Suppressor macrophage treated with lipopolysaccharide for 4 hours (primary cell): Measurements from ENCODE around the gene PPAN.
A peak's percentile ranks its signal among the peaks of the same experiment; 100 is the strongest.

Experiments used
- DNase-seq: peaks from one replicate; pipeline ENCODE4 v3.0.0-alpha.2; 2020

Gene PPAN

DNA sequence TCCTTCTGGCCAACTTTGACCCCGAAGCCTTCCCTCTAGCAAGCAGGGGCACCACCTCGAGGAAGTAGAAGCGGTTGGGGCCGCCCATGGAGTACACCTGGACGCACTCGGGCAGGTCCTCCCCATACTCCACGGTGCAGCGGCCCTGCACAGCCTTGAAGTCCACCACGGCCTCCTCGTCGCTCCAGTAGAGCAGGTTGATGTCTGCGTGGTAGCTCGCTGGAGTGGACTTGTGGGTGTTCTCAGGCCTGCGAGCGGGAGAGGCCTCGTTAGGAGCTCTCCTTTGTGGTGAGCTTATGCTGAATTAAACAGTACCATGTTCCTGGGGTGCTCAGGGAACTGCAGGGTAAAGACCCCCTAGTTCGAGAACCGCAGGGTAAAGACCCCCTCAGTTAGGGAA is 35.8 kb downstream of the PPAN start:
- DNase-seq, result no peak

DNA sequence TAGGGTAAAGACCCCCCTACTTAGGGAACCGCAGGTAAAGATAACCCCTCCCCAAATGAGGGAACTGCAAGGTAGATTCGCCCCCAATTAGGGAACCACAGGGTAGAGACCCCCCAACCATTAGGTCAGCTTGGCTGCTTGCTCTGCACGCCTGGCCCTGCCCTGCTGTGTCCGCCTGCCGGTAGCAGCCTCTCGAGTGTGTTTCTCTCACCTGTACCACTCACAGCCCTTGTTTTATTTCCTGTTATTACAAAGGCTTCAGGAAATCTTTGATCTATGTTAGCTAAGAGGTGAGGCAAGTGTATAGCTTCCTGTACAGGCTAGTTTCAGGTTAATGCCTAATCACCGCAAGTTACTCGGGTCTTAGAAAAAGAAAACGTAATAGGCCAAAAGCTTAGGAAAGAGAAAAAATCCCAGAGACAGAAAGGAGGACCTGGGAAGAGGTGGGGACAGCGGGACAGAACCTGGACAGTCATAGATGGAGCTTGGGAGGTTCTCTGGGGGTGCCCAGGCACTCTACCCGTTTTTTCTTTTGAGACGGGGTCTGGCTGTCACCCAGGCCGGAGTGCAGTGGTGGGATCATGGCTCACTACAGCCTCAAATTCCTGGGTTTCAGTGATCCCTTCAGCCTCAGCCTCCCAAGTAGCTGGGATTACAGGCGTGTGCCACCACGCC is 36.7 kb downstream of the PPAN start:
- no peak for DNase-seq

- DNase-seq, result no peak
Observed at GRCh38 chr19:10143681-10144080, 37.5 kb downstream of the PPAN start.

- DNase-seq, result peak; percentile 34
Observed at GRCh38 chr19:10144361-10144760, 38.2 kb downstream of the PPAN start.

DNA sequence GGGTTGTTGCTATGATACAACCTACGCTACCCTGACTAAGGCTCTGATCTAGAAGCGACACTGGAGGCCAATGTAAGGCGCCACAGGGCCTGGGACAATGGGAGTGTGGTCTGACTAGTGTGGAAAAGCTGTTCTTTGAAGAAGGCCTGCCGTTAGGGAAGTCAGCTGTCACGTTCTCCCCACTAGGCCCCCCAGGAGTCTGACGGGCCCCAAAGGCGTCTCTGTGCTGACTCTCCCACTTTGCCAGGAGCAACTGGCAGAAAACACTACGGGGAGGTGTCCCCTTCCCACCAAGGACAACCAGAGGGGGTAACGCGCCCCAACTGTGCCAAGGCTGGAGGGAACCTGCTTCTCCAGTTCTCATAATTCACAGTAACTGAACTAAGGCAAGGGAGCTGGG is 38.9 kb downstream of the PPAN start:
- no peak for DNase-seq

DNA sequence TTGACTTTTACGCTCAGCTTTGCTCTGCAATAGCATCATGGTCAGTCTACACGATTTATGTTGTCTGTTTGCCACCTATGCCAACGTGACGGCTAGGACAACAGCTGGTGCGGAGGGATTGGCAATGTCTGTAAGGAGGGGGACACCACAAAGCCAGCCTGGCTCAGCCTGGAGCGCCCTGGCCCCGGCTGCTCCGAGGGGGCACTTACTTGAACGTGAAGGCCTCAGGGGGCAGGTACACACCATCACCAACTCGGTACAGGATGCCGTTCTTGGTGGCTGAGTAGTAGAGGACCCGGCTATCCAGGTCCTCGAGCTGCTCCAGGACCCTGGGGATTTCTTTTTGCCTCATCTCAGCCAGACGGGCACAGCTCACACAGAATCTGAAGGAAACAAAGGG is 40.0 kb downstream of the PPAN start:
- no peak for DNase-seq

DNA sequence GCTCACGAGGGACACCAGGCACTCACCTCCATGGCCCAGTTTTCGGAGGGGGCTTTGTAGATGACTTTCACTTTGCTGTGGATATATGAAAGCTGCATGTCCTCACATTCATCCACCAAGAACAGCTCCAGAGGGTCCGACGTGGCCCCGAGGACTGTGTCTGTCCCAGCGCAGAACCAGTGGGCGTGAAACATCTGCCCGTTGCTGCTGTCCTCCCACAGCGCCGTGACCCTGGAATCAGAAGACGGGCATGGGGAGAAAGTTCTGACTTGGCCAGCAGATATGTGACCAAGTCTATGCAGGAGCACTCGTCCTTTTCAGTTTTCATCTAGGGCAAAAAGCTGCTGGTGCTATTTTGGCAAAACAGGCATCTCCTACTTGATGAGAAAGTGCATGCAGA is 43.3 kb downstream of the PPAN start:
- no peak for DNase-seq

DNA sequence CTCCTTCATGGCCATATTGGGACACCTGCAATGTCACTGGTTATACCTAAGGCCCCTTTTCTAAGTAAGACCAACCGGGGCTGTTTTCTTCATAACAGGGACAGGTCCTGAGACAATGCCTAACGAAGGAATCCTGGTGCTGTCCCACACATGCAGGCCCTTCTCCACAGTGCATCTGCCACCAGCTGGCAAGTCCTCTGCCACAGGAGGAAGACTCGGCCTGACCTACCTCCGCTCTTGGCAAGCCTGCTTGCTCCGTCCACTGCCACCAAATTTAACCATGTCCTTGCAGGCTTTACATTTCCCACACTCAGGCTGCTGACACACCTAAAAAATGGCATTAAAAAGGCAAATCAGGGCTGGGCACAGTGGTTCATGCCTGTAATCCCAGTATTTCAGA is 45.4 kb downstream of the PPAN start:
- DNase-seq, result no peak

GRCh38 chr19:10152100-10152499 is 45.9 kb downstream of the PPAN start:
- DNase-seq, result no peak

- peak; percentile 43 for DNase-seq
Observed at GRCh38 chr19:10155839-10156238, 49.7 kb downstream of the PPAN start.

DNA sequence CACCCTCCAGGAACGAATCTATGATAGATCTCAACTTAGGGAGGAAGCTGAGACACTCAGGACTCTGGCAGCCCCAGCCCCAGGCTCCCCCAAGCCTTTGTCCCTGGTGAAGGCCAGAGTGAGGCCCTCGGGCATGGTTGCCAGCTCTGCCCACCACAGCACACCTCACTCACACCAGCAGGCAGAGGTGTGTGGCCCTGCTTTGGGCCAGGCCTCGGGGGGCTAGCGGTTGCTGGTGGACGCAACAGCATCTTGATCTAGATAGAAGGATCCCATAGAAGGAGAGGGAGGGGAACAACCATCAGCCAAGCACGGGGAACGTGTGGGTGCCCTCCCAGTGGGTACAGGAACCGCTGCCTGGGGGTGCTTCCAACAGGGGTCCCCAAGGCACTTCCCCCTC is 51.9 kb downstream of the PPAN start:
- DNase-seq, result no peak

DNA sequence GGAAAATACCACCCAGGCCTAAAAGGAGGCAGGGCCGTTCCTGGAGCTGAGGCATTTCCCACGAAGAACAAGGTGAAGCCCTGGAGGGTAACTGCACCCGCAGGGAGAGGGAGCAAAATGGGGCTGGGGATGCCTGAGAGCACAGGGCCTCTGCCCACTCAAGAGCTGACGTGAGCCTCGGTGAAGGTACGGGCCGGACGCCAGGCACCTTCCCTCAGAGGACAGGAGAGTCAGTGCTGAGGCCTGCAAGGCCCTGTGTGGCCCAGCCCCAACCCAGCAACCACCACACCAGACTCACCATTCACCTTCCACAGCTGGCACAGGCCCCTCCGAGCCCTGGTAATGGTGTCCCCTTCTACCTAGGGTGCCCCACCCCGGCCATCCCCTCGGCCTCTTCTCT is 52.3 kb downstream of the PPAN start:
- DNase-seq, result no peak

- DNase-seq, result no peak
Observed at GRCh38 chr19:10159610-10160009, 53.4 kb downstream of the PPAN start.
